Hematopoietic multipotent progenitor cell treated with erythropoietin and hydrocortisone succinate and interleukin-3 and kit ligand, for 15 days (in vitro differentiated cells): Measurements from ENCODE around the gene SERTAD1.
A peak's percentile ranks its signal among the peaks of the same experiment; 100 is the strongest.
"Not testable (repeated sequence)": the region's sequence is repeated elsewhere in the genome, so short reads cannot be mapped to it uniquely, and the experiment has no call there.

Experiments used
- DNase-seq: peaks from one replicate; pipeline ENCODE4 v3.0.0-alpha.2; 2015; ENCODE audit warnings: low spot score

SERTAD1 gene, protein sequence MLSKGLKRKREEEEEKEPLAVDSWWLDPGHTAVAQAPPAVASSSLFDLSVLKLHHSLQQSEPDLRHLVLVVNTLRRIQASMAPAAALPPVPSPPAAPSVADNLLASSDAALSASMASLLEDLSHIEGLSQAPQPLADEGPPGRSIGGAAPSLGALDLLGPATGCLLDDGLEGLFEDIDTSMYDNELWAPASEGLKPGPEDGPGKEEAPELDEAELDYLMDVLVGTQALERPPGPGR

DNA sequence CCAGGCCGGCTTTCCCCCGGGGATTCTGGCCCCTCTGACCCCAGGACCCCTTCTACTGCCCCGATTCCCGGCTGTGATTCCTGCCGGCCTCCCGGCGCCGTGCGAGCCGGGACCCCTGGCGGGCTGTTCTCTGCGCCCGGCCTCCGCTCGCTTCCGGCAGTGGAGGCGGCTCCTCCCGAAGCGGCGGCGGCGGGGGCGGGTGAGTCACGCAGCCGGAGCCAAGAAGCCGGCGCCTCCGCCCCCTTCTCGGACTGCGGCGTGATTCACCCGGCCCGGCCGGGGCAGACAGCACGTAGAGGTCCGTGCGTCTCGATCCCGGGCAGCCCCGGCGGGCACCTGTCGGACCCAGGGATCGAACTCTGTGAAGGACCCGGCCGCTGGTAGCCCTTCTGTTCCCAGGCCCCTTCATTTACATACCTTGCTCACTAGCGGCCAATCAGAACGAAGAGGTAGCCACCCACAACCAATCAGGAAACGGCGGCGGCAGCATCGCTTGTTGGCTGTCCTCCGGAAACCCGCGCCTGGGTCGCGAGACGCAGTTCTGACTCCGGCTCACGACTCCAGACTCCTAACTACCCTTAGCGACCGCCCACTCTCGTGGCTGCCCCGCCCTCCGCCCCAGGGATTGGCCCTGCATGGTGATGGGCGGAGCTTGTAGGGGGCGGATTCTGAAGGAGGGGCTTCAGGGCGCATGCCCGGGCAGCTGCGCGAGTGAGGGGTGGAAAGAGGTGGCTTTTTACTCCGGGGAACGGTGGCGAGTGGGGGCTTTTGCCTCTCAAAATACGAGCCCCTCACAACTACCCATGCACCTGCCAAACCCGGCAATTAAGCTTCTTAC lies at the start of gene SERTAD1:
Gene SERTAD1 (minus strand): TSS at position 543 of the 838 bp plus-strand sequence. CDS start 2,446 bp downstream, outside the sequence.
- peak; percentile 99 for DNase-seq

DNA sequence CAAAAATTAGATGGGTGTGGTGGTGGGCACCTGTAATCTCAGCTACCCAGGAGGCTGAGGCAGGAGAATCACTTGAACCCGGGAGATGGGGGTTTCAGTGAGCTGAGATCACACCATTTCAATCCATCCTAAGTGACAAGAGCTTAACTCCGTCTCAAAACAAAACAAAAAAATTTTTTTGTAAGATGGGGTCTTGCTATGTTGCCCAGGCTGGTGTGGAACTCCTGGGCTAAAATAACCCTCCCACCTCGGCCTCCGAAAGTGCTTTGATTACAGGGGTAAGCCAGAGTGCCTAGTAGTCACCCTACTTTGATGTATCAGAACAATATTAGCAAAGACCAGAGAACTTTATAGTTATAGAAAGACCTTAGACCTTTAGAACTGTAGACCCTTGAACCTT lies 48.9 kb upstream of the SERTAD1 start:
- DNase-seq = no peak

DNA sequence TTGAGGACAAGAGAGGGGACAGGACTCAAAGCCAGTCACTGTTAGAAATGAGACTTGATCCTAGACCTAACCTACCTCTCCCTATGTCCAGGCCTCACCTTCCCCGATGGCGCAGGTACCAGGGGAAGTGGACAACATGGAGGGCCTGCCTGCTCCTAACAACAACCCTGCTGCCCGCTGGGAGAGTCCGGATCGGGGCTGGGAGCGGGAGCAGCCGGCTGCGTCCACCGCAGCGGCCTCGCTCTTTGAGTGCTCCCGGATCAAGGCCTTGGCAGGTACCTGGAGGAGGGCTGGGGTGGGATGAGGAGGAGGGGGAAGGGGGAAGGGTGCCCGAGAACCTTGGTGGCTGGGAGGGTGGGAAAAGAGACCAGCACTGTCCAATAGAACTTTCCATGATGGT lies 46.7 kb upstream of the SERTAD1 start:
- DNase-seq = no peak

DNA sequence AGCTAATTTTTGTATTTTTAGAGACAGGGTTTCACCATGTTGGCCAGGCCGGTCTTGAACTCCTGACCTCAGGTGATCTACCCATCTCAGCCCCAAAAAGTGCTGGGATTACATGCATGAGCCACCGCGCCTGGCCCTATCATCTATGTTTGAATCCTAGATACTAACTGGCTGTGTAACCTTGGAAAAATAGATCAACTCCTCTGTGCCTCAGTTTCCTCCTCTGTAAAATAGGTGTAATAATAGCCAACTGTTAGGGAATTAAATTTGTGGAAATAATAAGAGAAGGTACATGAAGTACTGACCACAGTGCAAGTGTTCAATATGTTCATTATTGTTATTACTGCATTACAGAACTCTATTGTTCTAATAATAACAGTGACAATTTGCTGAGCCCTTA lies 45.3 kb upstream of the SERTAD1 start:
- no peak for DNase-seq

DNA sequence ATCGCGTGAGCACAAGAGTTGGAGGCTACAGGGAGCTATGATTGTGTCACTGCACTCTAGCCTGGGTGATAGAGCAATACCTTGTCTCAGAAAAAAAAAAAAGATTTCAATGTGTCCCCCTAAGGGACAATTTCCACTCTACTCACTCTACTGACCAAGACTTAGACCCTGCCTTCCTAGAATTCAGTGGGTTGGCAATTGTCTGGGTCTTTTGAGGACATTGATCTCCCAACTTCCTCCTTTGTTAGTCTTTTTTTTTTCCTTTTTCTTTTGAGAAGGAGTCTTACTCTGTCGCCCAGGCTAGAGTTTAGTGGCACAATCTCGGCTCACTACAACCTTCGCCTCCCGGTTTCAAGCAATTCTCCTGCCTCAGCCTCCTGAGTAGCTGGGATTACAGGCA lies 43.2 kb upstream of the SERTAD1 start:
- DNase-seq = no peak

DNA sequence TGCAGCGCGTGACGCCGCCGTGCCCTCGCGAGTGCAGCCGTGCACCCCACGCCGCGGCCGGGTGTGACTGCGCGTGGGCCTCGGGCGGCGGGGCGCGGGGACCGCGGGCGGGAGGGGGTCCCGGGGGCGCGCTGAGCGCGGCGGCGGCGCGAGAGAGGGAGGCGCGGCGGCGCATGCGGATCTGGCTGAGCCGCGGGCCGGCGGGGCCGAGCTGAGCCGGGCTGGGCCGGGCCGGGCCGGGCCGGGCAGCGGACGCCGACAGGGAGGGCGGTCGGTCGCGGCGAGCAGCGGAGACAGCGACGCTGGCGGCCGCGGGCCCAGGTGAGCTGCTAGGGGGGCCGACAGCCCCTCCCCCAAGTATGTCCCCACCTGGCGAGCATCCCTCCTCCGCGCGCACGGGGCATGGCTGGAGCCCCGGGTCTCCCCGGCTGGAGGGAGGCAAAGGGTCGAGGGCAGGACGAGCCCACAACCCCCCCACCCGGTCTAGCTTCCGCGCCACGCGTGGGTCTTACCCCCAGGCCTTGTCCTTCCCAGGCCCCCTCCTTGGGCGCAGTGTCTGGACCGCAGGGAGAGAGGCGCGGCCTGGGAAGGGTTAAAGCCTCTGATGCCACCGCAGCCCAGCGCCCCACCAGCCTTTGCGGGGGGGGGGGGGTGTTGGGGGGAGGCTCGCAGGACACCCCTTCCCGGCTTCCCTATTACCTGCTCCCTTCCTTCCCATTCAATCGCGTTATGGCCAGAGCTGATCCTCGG lies 41.4 kb upstream of the SERTAD1 start, which contains the start of gene SPTBN4:
Gene SPTBN4 (plus strand): TSS at position 17 of the 750 bp plus-strand sequence. CDS start 5,621 bp downstream, outside the sequence.
- DNase-seq = no peak

DNA sequence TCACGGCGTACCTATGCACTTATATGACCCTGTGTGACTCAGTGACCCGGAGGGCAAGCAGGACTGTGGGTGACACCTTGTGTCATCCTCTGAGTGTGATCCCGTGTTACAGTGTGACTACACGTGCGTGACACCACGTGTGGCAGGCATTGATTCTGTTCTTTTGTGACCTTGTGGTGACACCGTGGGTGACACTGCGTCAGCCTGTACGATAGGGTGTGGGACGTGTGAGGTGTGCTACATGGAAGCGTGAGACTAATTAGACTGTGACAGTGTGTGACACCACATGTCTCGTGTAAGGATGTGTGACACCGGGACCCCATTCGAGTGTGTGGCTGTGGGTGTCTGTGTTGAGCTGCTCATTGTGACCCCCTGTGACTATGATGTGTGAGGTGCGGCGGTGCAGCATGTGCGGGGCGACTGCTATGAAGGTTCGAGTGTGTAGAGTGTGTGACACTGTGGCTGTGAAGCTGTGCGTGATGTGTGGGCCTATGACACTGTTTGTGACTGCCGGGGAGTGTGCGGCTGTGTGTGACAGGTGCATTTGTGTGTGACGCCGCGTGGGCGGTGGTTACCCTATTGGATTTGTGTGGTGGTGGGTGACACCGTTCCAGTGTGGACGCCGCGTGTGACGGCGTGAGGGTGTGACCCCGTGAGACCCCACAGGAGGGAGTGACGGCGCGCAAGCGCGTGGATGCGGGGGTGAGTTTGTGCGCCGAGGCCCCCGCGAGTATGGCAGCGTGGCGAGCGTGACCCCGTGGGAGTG lies 40.6 kb upstream of the SERTAD1 start:
- DNase-seq = no peak

DNA sequence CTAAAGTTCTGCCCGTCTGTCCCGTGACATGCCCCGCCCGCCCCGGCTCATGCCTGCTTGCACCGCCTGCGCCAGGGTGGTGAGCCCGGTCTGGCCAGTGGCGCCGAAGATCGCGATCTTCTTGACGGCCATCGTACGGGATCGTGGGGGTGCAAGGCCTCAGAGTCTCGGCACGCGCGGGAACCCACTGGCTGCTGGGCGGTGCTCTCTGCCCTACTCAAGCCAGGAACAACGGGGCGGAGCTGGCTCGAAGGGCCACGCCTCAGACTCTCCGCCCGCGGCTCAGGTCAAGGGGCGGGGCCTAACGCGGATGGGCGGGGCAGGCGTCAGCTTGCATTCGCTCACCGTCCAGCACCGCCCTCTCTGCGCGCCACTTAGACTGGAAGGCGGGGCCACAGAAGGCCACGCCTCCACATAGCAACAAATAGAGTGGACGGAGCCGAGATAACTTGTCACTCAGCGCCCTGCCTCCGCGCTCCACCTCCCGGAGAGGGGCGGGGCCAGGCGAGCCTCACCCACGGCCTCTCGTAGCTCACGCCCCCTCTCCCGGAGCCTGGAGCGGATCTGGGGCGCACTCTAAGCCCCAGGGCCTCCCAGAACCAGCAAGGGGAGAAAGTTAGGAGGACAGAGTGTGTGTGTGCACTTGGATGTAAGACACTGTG lies 39.9 kb upstream of the SERTAD1 start, which contains the start of gene BLVRB:
Gene BLVRB (minus strand): TSS at position 189 of the 662 bp plus-strand sequence. CDS start 57 bp downstream, at position 132.
- DNase-seq = peak; percentile 100

DNA sequence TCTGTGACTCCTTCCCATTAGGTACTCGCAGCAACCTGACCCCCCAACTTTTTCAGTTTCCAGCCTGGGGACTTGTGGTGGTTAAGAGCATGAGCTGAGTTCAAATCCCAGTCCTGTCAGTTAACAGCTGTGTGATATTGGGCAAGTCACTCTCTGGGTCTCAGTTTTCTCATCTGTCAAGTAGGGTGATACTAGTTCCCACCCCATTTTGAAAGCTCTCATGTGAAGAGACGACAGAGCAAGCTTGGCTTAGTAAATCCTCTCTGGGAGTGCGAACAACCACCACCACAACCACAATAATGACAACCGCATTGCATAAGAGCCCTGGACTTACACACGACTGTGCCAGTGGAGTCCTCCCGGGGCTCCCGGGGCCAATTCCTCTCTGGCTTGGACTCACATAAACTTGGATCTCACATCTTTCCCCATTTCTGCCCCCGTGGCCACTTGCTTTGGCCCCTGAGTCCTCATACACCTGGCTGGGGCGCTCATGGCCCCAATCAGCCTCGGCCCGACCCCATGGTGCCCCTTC lies 39.3 kb upstream of the SERTAD1 start:
- DNase-seq = no peak

DNA sequence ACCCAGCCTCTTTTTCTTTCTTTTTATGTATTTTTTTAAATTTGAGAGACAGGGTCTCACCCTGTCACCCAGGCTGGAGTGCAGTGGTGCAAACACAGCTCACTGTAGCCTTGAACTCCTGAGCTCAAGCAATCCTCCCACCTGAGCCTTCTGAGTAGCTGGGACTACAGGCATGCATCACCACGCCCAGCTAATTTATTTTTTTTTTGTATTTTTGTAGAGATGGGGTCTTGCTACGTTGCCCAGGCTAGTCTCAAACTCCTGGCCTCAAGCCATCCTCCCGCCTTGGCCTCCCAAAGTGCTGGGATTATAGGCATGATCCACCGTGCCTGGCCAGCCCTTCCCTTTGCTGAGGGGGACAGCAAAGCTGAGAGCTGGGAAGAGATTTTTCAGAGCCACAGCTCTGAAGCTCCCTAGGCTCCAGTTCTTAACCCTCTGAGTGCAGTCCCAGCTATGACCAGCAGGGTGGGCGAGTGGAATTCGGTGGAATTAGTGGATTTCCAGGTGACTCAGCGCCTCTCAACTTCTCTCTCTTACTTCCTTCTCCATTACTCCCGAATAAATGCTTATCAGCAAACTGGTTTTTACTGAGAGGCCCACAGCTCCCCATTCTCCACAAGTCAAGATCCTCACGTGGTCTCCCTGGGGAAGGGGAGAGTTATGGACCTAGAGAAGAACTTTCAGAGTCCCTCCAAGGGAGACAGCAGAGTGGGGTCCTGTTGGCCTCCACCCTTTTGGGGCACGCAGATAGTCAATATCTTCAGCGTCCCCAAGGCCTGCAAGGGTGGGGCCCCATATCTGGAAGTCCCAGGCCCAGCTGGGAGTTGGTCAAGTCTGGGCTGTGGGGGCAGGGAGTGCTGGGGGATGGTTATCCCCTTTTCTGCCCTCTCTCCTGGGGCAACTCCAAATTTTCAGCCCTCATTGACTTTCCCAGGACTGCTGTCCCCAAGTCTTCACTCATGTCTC lies 38.5 kb upstream of the SERTAD1 start:
- peak; percentile 94 for DNase-seq

DNA sequence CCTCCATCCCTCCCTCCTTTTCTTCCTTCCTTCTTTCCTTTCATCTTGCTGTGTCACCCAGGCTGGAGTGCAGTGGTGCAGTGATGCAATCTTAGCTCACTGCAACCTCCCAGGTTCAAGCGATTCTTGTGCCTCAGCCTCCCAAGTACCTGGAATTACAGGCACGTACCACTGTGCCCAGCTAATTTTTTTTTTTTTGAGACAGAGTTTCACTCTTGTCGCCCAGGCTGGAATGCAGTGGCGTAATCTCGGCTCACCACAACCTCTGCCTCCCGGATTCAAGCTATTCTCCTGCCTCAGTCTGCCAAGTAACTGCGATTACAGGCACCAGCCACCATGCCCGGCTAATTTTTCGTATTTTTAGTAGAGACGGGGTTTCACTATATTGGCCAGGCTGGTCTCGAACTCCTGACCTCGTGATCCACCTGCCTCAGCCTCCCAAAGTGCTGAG lies 37.8 kb upstream of the SERTAD1 start:
- peak; percentile 71 for DNase-seq

DNA sequence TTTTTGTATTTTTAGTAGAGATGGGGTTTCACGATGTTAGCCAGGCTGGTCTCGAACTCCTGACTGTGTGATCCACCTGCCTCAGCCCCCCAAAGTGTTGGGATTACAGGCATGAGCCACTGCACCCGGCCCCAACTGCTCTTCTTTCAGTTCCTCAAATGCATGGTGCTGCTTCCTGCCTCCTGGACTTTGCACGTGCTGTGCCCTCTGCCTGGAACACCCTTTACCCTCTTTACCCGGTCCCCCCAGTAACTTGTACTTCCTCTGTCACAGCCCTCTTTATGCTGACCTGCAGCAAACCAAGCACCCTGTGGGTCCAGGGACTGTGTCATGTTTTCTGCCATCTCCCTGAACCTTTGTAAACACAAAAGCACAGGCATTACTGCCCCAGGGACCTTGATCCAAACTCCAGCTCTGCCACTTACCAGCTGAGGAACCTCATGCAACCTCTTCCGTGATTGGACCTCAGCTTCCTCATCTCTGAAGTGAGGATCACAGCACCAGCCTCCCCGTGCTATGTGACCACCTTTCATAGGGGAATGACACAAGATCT lies 36.0 kb upstream of the SERTAD1 start:
- no peak for DNase-seq

DNA sequence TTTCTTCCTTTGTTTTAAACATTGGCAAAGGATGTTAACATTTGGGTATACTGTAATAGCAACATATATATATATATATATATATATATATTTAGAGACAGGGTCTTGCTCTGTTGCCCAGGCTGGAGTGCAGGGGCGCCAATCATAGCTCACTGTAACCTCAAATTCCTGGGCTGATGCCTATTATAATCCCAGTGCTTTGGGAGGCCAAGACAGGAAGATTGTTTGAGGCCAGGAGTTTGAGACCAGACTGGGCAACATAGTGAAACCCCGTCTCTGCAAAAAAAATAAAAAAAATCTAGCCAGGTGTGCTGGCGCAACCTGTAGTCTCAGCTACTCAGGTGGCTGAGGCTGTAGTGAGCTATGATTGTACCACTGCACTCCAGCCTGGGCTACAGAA lies 34.4 kb upstream of the SERTAD1 start:
- DNase-seq = no peak

DNA sequence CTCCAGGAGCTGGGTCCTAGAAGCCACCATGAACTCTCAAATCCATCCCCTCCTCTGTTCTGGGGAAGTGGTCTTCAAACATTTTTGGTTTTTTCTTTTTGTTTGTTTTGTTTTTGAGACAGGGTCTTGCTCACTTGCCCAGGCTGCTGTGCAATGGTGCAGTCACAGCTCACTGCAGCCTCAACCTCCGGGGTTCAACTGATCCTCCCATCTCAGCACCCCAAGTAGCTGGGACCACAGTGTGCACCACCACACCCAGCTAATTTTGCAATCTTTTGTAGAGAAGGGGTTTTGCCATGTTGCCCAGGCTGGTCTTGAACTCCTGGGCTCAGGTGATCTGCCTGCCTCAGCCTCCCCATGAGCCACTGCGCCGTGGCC lies 32.8 kb upstream of the SERTAD1 start:
- DNase-seq = no peak

DNA sequence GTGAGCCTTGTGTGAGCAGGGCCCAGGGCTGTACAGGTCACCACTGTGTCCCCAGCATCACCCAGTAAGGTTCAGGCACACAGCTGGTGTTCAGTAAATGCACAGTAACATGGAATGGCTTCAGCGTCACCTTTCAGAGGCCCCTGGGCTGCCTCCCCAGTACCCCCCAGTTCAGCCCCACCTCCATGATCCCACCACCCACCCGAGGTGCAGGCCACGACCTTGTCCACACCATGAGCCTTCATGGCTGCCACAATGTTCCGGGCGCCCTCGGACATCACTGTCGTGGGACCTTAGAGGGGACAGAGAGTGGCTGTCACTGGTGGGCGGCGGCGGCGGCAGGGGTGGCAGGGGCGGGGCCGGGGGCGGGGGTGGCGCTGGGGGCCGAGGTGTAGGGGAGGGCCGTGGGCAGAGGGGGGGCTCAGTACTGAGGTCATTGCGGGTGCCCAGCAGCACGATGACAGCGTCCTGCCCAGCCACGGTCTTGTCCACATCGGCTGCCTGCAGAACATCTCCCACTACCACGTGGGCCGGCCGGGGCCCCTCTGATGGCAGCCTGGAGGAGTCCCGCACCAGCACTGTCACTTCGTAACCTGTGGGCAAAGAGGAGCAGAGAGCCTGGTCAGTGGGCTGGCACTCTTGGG lies 32.3 kb upstream of the SERTAD1 start:
- no peak for DNase-seq

DNA sequence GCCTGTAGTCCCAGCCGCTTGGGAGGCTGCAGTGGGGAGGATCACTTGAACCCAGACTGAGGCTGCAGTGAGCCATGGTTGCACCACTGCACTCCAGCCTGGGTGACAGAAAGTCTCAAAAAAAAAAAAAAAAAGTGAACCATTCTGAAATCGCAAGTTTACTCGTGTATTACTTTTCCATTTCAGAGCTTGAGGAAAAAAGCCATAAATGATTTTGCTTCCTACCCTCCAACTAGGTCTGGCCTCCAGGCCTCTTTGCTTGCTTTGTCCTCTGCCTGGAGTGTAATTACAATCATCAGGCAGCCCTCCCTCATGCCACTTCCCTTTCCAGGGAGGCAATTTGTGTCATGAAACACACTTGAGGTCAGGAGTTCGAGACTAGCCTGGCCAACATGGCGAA lies 31.3 kb upstream of the SERTAD1 start:
- DNase-seq = no peak

DNA sequence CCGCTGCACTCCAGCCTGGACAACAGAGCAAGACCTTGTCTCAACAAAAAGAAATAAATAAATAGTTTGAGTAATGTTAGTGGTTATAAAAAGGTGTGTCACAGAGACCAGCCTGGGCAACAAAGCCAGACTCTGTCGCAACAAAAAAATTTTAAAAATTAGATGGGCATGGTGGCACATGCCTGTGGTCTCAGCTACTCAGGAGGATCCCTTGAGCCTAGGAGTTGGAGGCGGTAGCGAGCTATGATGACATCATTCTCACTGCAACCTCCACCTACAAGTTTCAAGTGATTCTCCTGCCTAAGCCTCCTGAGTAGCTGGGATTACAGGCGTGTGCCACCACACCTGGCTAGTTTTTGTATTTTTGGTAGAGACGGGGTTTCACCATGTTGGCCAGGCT lies 28.2 kb upstream of the SERTAD1 start:
- DNase-seq = not testable (repeated sequence)

DNA sequence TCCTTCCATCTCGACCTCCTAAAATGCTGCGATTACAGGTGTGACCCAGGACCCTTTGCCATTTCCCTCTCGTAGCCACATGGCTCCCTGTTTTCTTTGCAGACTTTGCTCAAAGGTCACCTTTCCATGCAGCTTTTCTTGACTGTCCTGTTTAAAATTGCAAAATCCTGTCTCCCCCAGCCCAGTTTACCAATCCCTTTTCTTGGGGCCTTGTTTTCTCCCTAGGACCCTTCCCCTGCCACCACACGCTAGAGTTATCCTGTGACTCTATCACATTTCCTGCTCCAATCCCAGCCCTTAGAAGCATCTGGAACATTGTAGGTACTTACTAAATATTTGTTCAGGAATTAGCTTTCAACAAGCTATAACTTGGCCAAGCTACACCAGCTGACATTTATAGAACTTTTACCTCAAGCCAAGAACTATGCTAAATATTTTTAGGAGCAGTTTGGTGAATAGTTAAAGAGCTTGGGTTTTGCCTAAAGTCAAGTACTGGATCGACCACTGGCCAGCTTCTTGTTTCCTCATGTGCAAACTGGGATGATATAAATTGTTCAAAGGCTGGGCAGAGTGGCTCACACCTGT lies 27.5 kb upstream of the SERTAD1 start:
- DNase-seq = no peak
